MCF 10A (cell line): ENCODE results near the gene CNTNAP2. TPM values are rescaled to one million over a fixed set of nuclear protein-coding genes. Genes with fewer than 3 reads are reported as not detected.

Source experiments
- BruUV-seq: library from RNA; stranded (reverse); fragments of 400-500 nt; replicated peaks from 2 replicates; lab custom pipeline; 2021; lab: Mats Ljungman, UMichigan
- CTCF ChIA-PET: fragments of 300-600 bp; sonication (Branson Sonifier 250); formaldehyde crosslinking; extraction: SDS; loops from one replicate; lab custom pipeline; 2021; ENCODE audit warnings: antibody characterized with exemption, inconsistent platforms; lab: Yijun Ruan, JAX
- POLR2A ChIA-PET: fragments of 300-600, 350-650 bp; sonication (Branson Sonifier 250); formaldehyde crosslinking; extraction: SDS; loops from one replicate; lab custom pipeline; 2020; ENCODE audit warnings: antibody characterized with exemption, inconsistent platforms; lab: Yijun Ruan, JAX
- DNase-seq: peaks from one replicate; pipeline ENCODE4 v3.0.0-alpha.2; 2018; ENCODE audit not compliant: unreplicated experiment
- H3K27ac Mint-ChIP-seq: one replicate; pipeline ENCODE4 v1.8.0; 2022; ENCODE audit warnings: mild to moderate bottlenecking, low read depth, mixed read lengths; ENCODE audit not compliant: unreplicated experiment
- H3K27me3 Mint-ChIP-seq: one replicate; pipeline ENCODE4 v1.8.0; 2022; ENCODE audit warnings: mixed read lengths; ENCODE audit not compliant: insufficient read depth, unreplicated experiment
- H3K36me3 Mint-ChIP-seq: one replicate; pipeline ENCODE4 v1.8.0; 2022; ENCODE audit warnings: mild to moderate bottlenecking, moderate library complexity, mixed read lengths; ENCODE audit not compliant: insufficient read depth, unreplicated experiment
- H3K4me1 Mint-ChIP-seq: one replicate; pipeline ENCODE4 v1.8.0; 2022; ENCODE audit warnings: mixed read lengths; ENCODE audit not compliant: insufficient read depth, unreplicated experiment
- H3K4me3 Mint-ChIP-seq: one replicate; pipeline ENCODE4 v1.8.0; 2022; ENCODE audit warnings: mild to moderate bottlenecking, moderate library complexity, mixed read lengths; ENCODE audit not compliant: unreplicated experiment
- H3K9me3 Mint-ChIP-seq: one replicate; pipeline ENCODE4 v1.8.0; 2022; ENCODE audit warnings: mixed read lengths; ENCODE audit not compliant: unreplicated experiment
- CTCF ChIP-seq: fragments of 200-600 bp; IDR thresholded peaks from one replicate; pipeline ENCODE4 v1.8.0; 2022; ENCODE audit warnings: antibody characterized with exemption, mild to moderate bottlenecking; ENCODE audit not compliant: unreplicated experiment
- intact Hi-C: fragments of 100-400 bp; cut with micrococcal nuclease; formaldehyde crosslinking; loops from 2 replicates; pipeline ENCODE4 v1.14.1; 2022
- total RNA-seq: library from RNA; stranded (reverse); gene quantifications from 2 replicates; pipeline ENCODE4 v1.2.3, GENCODE V29; 2022

The CNTNAP2 gene
- total RNA-seq, 1 experiment from 2014 or later = 1.1 TPM

GRCh38 chr7:148114804-148115203 is 1998.2 kb downstream of the CNTNAP2 start:
- Mint-ChIP-seq H3K27me3 (peaks cover 85% of the 10 kb centered on the region), H3K36me3 (no peaks in the 10 kb centered on the region), H3K27ac (no peak overlapping the region), H3K9me3 (no peaks in the 10 kb centered on the region), H3K4me1 (no peaks in the 10 kb centered on the region), H3K4me3 (no peak overlapping the region)
- no peak for DNase-seq
- no peak for TF ChIP-seq CTCF
- BruUV-seq = no TSS peak
- POLR2A ChIA-PET = no interaction called here
- intact Hi-C loops = no loop called here
- CTCF ChIA-PET = interaction anchor here (0.6 to 2.5 kb wide), 2 partner anchors 16 to 28 kb away, joined by 3 to 9 read pairs; no protein-coding TSS in a partner anchor

- ChIA-PET CTCF (interaction anchor here (0.6 to 2.5 kb wide), 2 partner anchors 16 to 28 kb away, joined by 3 to 9 read pairs; no protein-coding TSS in a partner anchor), POLR2A (no interaction called here)
- no TSS peak for BruUV-seq
- no peak overlapping the region for H3K27ac Mint-ChIP-seq
- DNase-seq = no peak
- H3K36me3 Mint-ChIP-seq = no peaks in the 10 kb centered on the region
- H3K4me1 Mint-ChIP-seq = no peaks in the 10 kb centered on the region
- TF ChIP-seq CTCF = no peak
- intact Hi-C loops = no loop called here
- H3K9me3 Mint-ChIP-seq = no peaks in the 10 kb centered on the region
- peaks cover 83% of the 10 kb centered on the region for H3K27me3 Mint-ChIP-seq
- no peak overlapping the region for H3K4me3 Mint-ChIP-seq
Measured at GRCh38 chr7:148115308-148115707, 1998.7 kb downstream of the CNTNAP2 start.

- no peak for DNase-seq
- Mint-ChIP-seq H3K36me3 (no peaks in the 10 kb centered on the region), H3K27ac (no peak overlapping the region), H3K4me1 (no peaks in the 10 kb centered on the region), H3K9me3 (no peaks in the 10 kb centered on the region), H3K4me3 (no peak overlapping the region), H3K27me3 (peaks cover 74% of the 10 kb centered on the region)
- intact Hi-C loops = no loop called here
- ChIA-PET POLR2A (no interaction called here), CTCF (interaction anchor here (2.5 kb wide), 1 partner anchor 27 kb away, joined by 9 read pairs; no protein-coding TSS in a partner anchor)
- BruUV-seq = no TSS peak
- TF ChIP-seq CTCF = no peak
Measured at GRCh38 chr7:148116195-148116594, 1999.6 kb downstream of the CNTNAP2 start.

GRCh38 chr7:148116829-148117403 is 2000.3 kb downstream of the CNTNAP2 start:
- CTCF ChIA-PET = interaction anchor here (0.7 to 2.5 kb wide), 2 partner anchors 26 to 119 kb away, joined by 3 to 9 read pairs; no protein-coding TSS in a partner anchor
- no peaks in the 10 kb centered on the region for H3K36me3 Mint-ChIP-seq
- H3K4me1 Mint-ChIP-seq = no peaks in the 10 kb centered on the region
- H3K4me3 Mint-ChIP-seq = no peak overlapping the region
- no peak for DNase-seq
- H3K27me3 Mint-ChIP-seq = peaks cover 72% of the 10 kb centered on the region
- intact Hi-C loops = no loop called here
- H3K9me3 Mint-ChIP-seq = no peaks in the 10 kb centered on the region
- no TSS peak for BruUV-seq
- TF ChIP-seq CTCF = no peak
- POLR2A ChIA-PET = no interaction called here
- no peak overlapping the region for H3K27ac Mint-ChIP-seq
